ENCODE data around the gene LRFN2.

DNA sequence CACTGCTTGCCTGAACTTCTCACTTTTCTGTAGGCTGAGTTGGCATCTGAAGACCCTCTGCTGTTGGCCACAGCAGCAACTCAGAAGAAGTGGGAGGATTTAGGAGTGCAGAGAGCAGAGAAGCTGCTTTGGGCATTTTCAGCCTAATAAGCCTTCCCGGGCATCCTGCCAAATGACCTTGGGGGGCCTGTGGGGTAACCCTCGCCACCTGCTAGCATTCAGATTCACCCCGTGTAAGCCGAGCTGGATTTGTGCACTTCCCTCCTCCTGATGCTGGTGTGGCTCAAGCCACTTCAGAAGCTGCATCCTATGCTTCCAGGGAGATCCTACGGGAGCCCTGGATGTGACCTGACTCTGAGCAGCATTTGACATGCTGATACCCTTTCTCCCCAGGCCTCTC, 114.8 kb downstream of the LRFN2 start:
- TF ChIP-seq, protein P1, sequence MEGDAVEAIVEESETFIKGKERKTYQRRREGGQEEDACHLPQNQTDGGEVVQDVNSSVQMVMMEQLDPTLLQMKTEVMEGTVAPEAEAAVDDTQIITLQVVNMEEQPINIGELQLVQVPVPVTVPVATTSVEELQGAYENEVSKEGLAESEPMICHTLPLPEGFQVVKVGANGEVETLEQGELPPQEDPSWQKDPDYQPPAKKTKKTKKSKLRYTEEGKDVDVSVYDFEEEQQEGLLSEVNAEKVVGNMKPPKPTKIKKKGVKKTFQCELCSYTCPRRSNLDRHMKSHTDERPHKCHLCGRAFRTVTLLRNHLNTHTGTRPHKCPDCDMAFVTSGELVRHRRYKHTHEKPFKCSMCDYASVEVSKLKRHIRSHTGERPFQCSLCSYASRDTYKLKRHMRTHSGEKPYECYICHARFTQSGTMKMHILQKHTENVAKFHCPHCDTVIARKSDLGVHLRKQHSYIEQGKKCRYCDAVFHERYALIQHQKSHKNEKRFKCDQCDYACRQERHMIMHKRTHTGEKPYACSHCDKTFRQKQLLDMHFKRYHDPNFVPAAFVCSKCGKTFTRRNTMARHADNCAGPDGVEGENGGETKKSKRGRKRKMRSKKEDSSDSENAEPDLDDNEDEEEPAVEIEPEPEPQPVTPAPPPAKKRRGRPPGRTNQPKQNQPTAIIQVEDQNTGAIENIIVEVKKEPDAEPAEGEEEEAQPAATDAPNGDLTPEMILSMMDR (IDR thresholded peaks at IDR 0.05), result no peak
- TF ChIP-seq POLR2AphosphoS5 (IDR thresholded peaks at IDR 0.05) (no peak), POLR2A (IDR thresholded peaks at IDR 0.05) (no peak)

Measured in prostate gland (tissue), 2 donors.